HEK293 (cell line): ENCODE data around the gene GNB2.

Source experiments
- IKZF3 ChIP-seq: fragments of 450-650 bp; IDR thresholded peaks from 2 replicates; pipeline ENCODE4 v1.5.0; 2018; ENCODE audit warnings: missing biosample characterization, mild to moderate bottlenecking, missing genetic modification characterization, moderate library complexity
- KLF9 ChIP-seq: fragments of 450-650 bp; formaldehyde crosslinking; IDR thresholded peaks from 2 replicates; pipeline ENCODE4 v1.5.1; 2016; ENCODE audit warnings: missing biosample characterization, missing genetic modification characterization, low read depth
- MZF1 ChIP-seq: fragments of 450-650 bp; formaldehyde crosslinking; IDR thresholded peaks from 2 replicates; pipeline ENCODE4 v1.5.1; 2017; ENCODE audit warnings: missing biosample characterization, missing genetic modification characterization, borderline replicate concordance
- ZBTB1 ChIP-seq: fragments of 450-650 bp; formaldehyde crosslinking; IDR thresholded peaks from 2 replicates; pipeline ENCODE4 v1.5.1; 2016; ENCODE audit warnings: missing biosample characterization, missing genetic modification characterization
- ZBTB11 ChIP-seq: fragments of 450-650 bp; formaldehyde crosslinking; conservative IDR thresholded peaks from 2 replicates; pipeline ENCODE4 v1.5.1; 2016; ENCODE audit warnings: low read depth, missing biosample characterization, missing genetic modification characterization
- ZBTB20 ChIP-seq: fragments of 450-650 bp; formaldehyde crosslinking; IDR thresholded peaks from 2 replicates; pipeline ENCODE4 v1.5.1; 2016; ENCODE audit warnings: missing biosample characterization, missing genetic modification characterization
- ZNF138 ChIP-seq: fragments of 450-650 bp; formaldehyde crosslinking; IDR thresholded peaks from 2 replicates; pipeline ENCODE4 v1.5.1; 2016; ENCODE audit warnings: missing biosample characterization, missing genetic modification characterization, borderline replicate concordance
- ZNF221 ChIP-seq: fragments of 450-650 bp; formaldehyde crosslinking; IDR thresholded peaks from 2 replicates; pipeline ENCODE4 v1.5.1; 2017; ENCODE audit warnings: missing biosample characterization, missing genetic modification characterization, borderline replicate concordance
- ZNF335 ChIP-seq: fragments of 450-650 bp; formaldehyde crosslinking; conservative IDR thresholded peaks from 2 replicates; pipeline ENCODE4 v1.5.1; 2016; ENCODE audit warnings: missing biosample characterization, missing genetic modification characterization
- ZNF350 ChIP-seq: fragments of 450-650 bp; formaldehyde crosslinking; IDR thresholded peaks from 2 replicates; pipeline ENCODE4 v1.5.0; 2017; ENCODE audit warnings: missing biosample characterization, mild to moderate bottlenecking, missing genetic modification characterization
- ZNF654 ChIP-seq: fragments of 450-650 bp; formaldehyde crosslinking; IDR thresholded peaks from 2 replicates; pipeline ENCODE4 v1.5.1; 2016; ENCODE audit warnings: low read depth, missing biosample characterization, missing genetic modification characterization
- ZNF830 ChIP-seq: fragments of 450-650 bp; IDR thresholded peaks from 2 replicates; pipeline ENCODE4 v1.5.0; 2018; ENCODE audit warnings: missing biosample characterization, missing genetic modification characterization, low read depth, mild to moderate bottlenecking, moderate library complexity
- ZSCAN23 ChIP-seq: fragments of 450-650 bp; formaldehyde crosslinking; IDR thresholded peaks from 2 replicates; pipeline ENCODE4 v1.5.1; 2016; ENCODE audit warnings: missing biosample characterization, missing genetic modification characterization
- ZXDB ChIP-seq: fragments of 450-650 bp; formaldehyde crosslinking; IDR thresholded peaks from 2 replicates; pipeline ENCODE4 v1.5.1; 2016; ENCODE audit warnings: missing biosample characterization, missing genetic modification characterization
- TF ChIP-seq, protein P1 (sequence below): fragments of 450-650 bp; formaldehyde crosslinking; IDR thresholded peaks from 2 replicates; pipeline ENCODE4 v1.5.1; 2016; ENCODE audit warnings: missing biosample characterization, missing genetic modification characterization
- TF ChIP-seq, protein P2 (sequence below): IDR thresholded peaks from 2 replicates; pipeline ENCODE4 v1.6.1; 2011; ENCODE audit warnings: mild to moderate bottlenecking, low read depth, low read length, borderline replicate concordance
- TF ChIP-seq, protein P3 (sequence below): sonication (generic); formaldehyde crosslinking; IDR thresholded peaks from 2 replicates; pipeline ENCODE4 v1.8.1; 2022; ENCODE audit warnings: mild to moderate bottlenecking, moderate library complexity, missing genetic modification reagents

Gene GNB2

GRCh38 chr7:100691676-100692577 lies 18.4 kb downstream of the GNB2 start (continued):
- TF ChIP-seq, protein P1, sequence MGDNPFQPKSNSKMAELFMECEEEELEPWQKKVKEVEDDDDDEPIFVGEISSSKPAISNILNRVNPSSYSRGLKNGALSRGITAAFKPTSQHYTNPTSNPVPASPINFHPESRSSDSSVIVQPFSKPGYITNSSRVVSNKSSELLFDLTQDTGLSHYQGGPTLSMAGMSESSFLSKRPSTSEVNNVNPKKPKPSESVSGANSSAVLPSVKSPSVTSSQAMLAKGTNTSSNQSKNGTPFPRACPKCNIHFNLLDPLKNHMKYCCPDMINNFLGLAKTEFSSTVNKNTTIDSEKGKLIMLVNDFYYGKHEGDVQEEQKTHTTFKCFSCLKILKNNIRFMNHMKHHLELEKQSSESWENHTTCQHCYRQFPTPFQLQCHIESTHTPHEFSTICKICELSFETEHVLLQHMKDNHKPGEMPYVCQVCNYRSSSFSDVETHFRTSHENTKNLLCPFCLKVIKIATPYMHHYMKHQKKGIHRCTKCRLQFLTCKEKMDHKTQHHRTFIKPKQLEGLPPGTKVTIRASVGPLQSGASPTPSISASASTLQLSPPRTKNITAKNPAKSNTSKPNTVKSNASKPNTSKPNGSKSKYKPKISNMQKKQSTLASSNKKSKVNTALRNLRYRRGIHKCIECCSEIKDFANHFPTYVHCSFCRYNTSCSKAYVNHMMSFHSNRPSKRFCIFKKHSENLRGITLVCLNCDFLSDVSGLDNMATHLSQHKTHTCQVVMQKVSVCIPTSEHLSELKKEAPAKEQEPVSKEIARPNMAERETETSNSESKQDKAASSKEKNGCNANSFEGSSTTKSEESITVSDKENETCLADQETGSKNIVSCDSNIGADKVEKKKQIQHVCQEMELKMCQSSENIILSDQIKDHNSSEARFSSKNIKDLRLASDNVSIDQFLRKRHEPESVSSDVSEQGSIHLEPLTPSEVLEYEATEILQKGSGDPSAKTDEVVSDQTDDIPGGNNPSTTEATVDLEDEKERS (tag by site-specific recombination), result no peak
- TF ChIP-seq IKZF3 (tag by site-specific recombination), result no peak
- TF ChIP-seq MZF1 (tag by site-specific recombination), result no peak
- no peak for TF ChIP-seq ZNF350 (tag by site-specific recombination)
- TF ChIP-seq ZBTB11 (tag by site-specific recombination), result no peak
- peak; percentile 61 for TF ChIP-seq ZNF654 (tag by site-specific recombination)
- no peak for TF ChIP-seq KLF9 (tag by site-specific recombination)
- no peak for TF ChIP-seq ZNF830 (tag by site-specific recombination)
- TF ChIP-seq ZBTB20 (tag by site-specific recombination), result peak; percentile 48; the same call in 1 of the 2 replicates
- TF ChIP-seq, protein P2, sequence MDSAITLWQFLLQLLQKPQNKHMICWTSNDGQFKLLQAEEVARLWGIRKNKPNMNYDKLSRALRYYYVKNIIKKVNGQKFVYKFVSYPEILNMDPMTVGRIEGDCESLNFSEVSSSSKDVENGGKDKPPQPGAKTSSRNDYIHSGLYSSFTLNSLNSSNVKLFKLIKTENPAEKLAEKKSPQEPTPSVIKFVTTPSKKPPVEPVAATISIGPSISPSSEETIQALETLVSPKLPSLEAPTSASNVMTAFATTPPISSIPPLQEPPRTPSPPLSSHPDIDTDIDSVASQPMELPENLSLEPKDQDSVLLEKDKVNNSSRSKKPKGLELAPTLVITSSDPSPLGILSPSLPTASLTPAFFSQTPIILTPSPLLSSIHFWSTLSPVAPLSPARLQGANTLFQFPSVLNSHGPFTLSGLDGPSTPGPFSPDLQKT, result no peak
- TF ChIP-seq ZNF221 (tag by site-specific recombination), result no peak
- peak; percentile 16; the same call in 1 of the 2 replicates for TF ChIP-seq ZXDB
- TF ChIP-seq ZNF335 (tag by site-specific recombination), result no peak; the same call in 1 of the 2 replicates
- no peak for TF ChIP-seq ZNF138
- TF ChIP-seq, protein P3, sequence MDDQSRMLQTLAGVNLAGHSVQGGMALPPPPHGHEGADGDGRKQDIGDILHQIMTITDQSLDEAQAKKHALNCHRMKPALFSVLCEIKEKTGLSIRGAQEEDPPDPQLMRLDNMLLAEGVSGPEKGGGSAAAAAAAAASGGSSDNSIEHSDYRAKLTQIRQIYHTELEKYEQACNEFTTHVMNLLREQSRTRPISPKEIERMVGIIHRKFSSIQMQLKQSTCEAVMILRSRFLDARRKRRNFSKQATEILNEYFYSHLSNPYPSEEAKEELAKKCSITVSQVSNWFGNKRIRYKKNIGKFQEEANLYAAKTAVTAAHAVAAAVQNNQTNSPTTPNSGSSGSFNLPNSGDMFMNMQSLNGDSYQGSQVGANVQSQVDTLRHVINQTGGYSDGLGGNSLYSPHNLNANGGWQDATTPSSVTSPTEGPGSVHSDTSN, result no peak
- no peak for TF ChIP-seq ZBTB1
- no peak for TF ChIP-seq ZSCAN23 (tag by site-specific recombination)
